BLaER1 (cell line): ENCODE measurements around the gene CDK5RAP2.

ENCODE experiments used
- H3K27ac ChIP-seq: shearing (Covaris generic); formaldehyde crosslinking; 2 replicates; pipeline ENCODE4 v1.8.1; 2022
- H3K27me3 ChIP-seq: shearing (Covaris generic); formaldehyde crosslinking; 2 replicates; pipeline ENCODE4 v1.8.1; 2022
- H3K36me3 ChIP-seq: shearing (Covaris generic); formaldehyde crosslinking; 2 replicates; pipeline ENCODE4 v1.8.1; 2022
- H3K4me1 ChIP-seq: shearing (Covaris generic); formaldehyde crosslinking; 2 replicates; pipeline ENCODE4 v1.8.1; 2022
- H3K4me2 ChIP-seq: shearing (Covaris generic); formaldehyde crosslinking; 2 replicates; pipeline ENCODE4 v1.8.1; 2022
- H3K4me3 ChIP-seq: shearing (Covaris generic); formaldehyde crosslinking; 2 replicates; pipeline ENCODE4 v1.8.1; 2022
- H3K9ac ChIP-seq: shearing (Covaris generic); formaldehyde crosslinking; 2 replicates; pipeline ENCODE4 v1.8.1; 2022
- H3K9me3 ChIP-seq: shearing (Covaris generic); formaldehyde crosslinking; 2 replicates; pipeline ENCODE4 v1.8.1; 2022
- H4K20me1 ChIP-seq: shearing (Covaris generic); formaldehyde crosslinking; 2 replicates; pipeline ENCODE4 v1.8.1; 2022
- Cebpa-rat ChIP-seq: shearing (Covaris generic); IDR thresholded peaks from 2 replicates; pipeline ENCODE4 v1.8.1; 2022

CDK5RAP2 gene

GRCh38 chr9:120383611-120383998 is 196.4 kb downstream of the CDK5RAP2 start:
- H3K4me2 ChIP-seq, result peak overlapping the region; percentile 52
- H3K9me3 ChIP-seq, result peaks cover 5% of the 10 kb centered on the region; the same call in 1 of the 2 replicates
- H3K27me3 ChIP-seq, result no peaks in the 10 kb centered on the region
- no peak for TF ChIP-seq Cebpa-rat
- H3K36me3 ChIP-seq, result peaks cover 39% of the 10 kb centered on the region
- H4K20me1 ChIP-seq, result no peaks in the 10 kb centered on the region
- H3K4me1 ChIP-seq, result peaks cover 33% of the 10 kb centered on the region
- no peak overlapping the region for H3K9ac ChIP-seq
- H3K27ac ChIP-seq, result peak overlapping the region; percentile 44; the same call in 1 of the 2 replicates
- no peak overlapping the region for H3K4me3 ChIP-seq

GRCh38 chr9:120382453-120382852 is 197.5 kb downstream of the CDK5RAP2 start:
- no peak overlapping the region for H3K27ac ChIP-seq
- peaks cover 21% of the 10 kb centered on the region for H3K4me1 ChIP-seq
- no peak overlapping the region for H3K9ac ChIP-seq
- H3K4me2 ChIP-seq, result no peak overlapping the region
- H4K20me1 ChIP-seq, result no peaks in the 10 kb centered on the region
- TF ChIP-seq Cebpa-rat, result no peak
- no peaks in the 10 kb centered on the region for H3K27me3 ChIP-seq
- peaks cover 28% of the 10 kb centered on the region; the same call in 1 of the 2 replicates for H3K36me3 ChIP-seq
- peaks cover 5% of the 10 kb centered on the region; the same call in 1 of the 2 replicates for H3K9me3 ChIP-seq
- H3K4me3 ChIP-seq, result no peak overlapping the region

GRCh38 chr9:120381839-120382238 is 198.1 kb downstream of the CDK5RAP2 start:
- Histone ChIP-seq H3K9ac (no peak overlapping the region), H4K20me1 (no peaks in the 10 kb centered on the region), H3K27ac (no peak overlapping the region), H3K4me3 (no peak overlapping the region), H3K27me3 (no peaks in the 10 kb centered on the region), H3K4me2 (no peak overlapping the region), H3K9me3 (peaks cover 5% of the 10 kb centered on the region; the same call in 1 of the 2 replicates), H3K36me3 (peaks cover 22% of the 10 kb centered on the region; the same call in 1 of the 2 replicates), H3K4me1 (peaks cover 17% of the 10 kb centered on the region)
- no peak for TF ChIP-seq Cebpa-rat

- Histone ChIP-seq H3K9ac (no peak overlapping the region), H4K20me1 (no peaks in the 10 kb centered on the region), H3K27ac (no peak overlapping the region), H3K9me3 (peaks cover 5% of the 10 kb centered on the region; the same call in 1 of the 2 replicates), H3K4me2 (no peak overlapping the region), H3K4me3 (no peak overlapping the region), H3K36me3 (peaks cover 6% of the 10 kb centered on the region; the same call in 1 of the 2 replicates), H3K27me3 (no peaks in the 10 kb centered on the region), H3K4me1 (peaks cover 17% of the 10 kb centered on the region)
- TF ChIP-seq Cebpa-rat, result no peak
These were observed 200.4 kb downstream of the CDK5RAP2 start for GRCh38 chr9:120379611-120380010.

GRCh38 chr9:120378680-120379079 is 201.3 kb downstream of the CDK5RAP2 start:
- Histone ChIP-seq H3K4me2 (no peak overlapping the region), H3K9ac (no peak overlapping the region), H3K4me3 (no peak overlapping the region), H4K20me1 (no peaks in the 10 kb centered on the region), H3K27ac (no peak overlapping the region), H3K36me3 (no peaks in the 10 kb centered on the region), H3K9me3 (peaks cover 5% of the 10 kb centered on the region; the same call in 1 of the 2 replicates), H3K27me3 (no peaks in the 10 kb centered on the region), H3K4me1 (peaks cover 10% of the 10 kb centered on the region)
- TF ChIP-seq Cebpa-rat, result no peak

- H3K27ac ChIP-seq, result no peak overlapping the region
- H3K4me3 ChIP-seq, result no peak overlapping the region
- H3K27me3 ChIP-seq, result no peaks in the 10 kb centered on the region
- no peaks in the 10 kb centered on the region for H4K20me1 ChIP-seq
- H3K36me3 ChIP-seq, result no peaks in the 10 kb centered on the region
- H3K9ac ChIP-seq, result no peak overlapping the region
- no peak for TF ChIP-seq Cebpa-rat
- H3K4me2 ChIP-seq, result no peak overlapping the region
- peaks cover 5% of the 10 kb centered on the region; the same call in 1 of the 2 replicates for H3K9me3 ChIP-seq
- H3K4me1 ChIP-seq, result no peaks in the 10 kb centered on the region
These were observed 202.5 kb downstream of the CDK5RAP2 start for GRCh38 chr9:120377268-120378159.

GRCh38 chr9:120376101-120376500 is 203.9 kb downstream of the CDK5RAP2 start:
- Histone ChIP-seq H3K9ac (no peak overlapping the region), H3K27ac (no peak overlapping the region), H3K4me1 (no peaks in the 10 kb centered on the region), H4K20me1 (no peaks in the 10 kb centered on the region), H3K4me2 (no peak overlapping the region), H3K4me3 (no peak overlapping the region), H3K9me3 (peaks cover 5% of the 10 kb centered on the region; the same call in 1 of the 2 replicates), H3K36me3 (no peaks in the 10 kb centered on the region), H3K27me3 (no peaks in the 10 kb centered on the region)
- TF ChIP-seq Cebpa-rat, result no peak

- no peak overlapping the region for H3K4me3 ChIP-seq
- H3K27me3 ChIP-seq, result no peaks in the 10 kb centered on the region
- no peak overlapping the region for H3K4me2 ChIP-seq
- no peak overlapping the region for H3K27ac ChIP-seq
- TF ChIP-seq Cebpa-rat, result no peak
- no peak overlapping the region for H3K9ac ChIP-seq
- no peaks in the 10 kb centered on the region for H3K36me3 ChIP-seq
- H3K4me1 ChIP-seq, result no peaks in the 10 kb centered on the region
- peaks cover 5% of the 10 kb centered on the region; the same call in 1 of the 2 replicates for H3K9me3 ChIP-seq
- H4K20me1 ChIP-seq, result no peaks in the 10 kb centered on the region
These were observed 204.7 kb downstream of the CDK5RAP2 start for GRCh38 chr9:120375316-120375715.

- Histone ChIP-seq H3K4me2 (no peak overlapping the region), H3K9me3 (peaks cover 5% of the 10 kb centered on the region; the same call in 1 of the 2 replicates), H3K27me3 (no peaks in the 10 kb centered on the region), H3K4me3 (no peak overlapping the region), H4K20me1 (no peaks in the 10 kb centered on the region), H3K9ac (no peak overlapping the region), H3K36me3 (no peaks in the 10 kb centered on the region), H3K27ac (no peak overlapping the region), H3K4me1 (no peaks in the 10 kb centered on the region)
- TF ChIP-seq Cebpa-rat, result no peak
These were observed 205.2 kb downstream of the CDK5RAP2 start for GRCh38 chr9:120374817-120375216.

- Histone ChIP-seq H3K36me3 (no peaks in the 10 kb centered on the region), H3K4me1 (no peaks in the 10 kb centered on the region), H3K9ac (no peak overlapping the region), H3K4me2 (no peak overlapping the region), H3K4me3 (no peak overlapping the region), H4K20me1 (no peaks in the 10 kb centered on the region), H3K27ac (no peak overlapping the region), H3K9me3 (peaks cover 1% of the 10 kb centered on the region; the same call in 1 of the 2 replicates), H3K27me3 (no peaks in the 10 kb centered on the region)
- no peak for TF ChIP-seq Cebpa-rat
These were observed 205.7 kb downstream of the CDK5RAP2 start for GRCh38 chr9:120374239-120374638.
